Stimulated activated CD8-positive, alpha-beta memory T cell treated with anti-CD3 and anti-CD28 coated beads, Interleukin-12 subunit alpha, Interleukin-12 subunit beta, amount 100 ng/mL, for 24 hours (primary cell): ENCODE results near the gene CBLL1.

Source experiments
- DNase-seq: peaks from one replicate; pipeline ENCODE4 v3.0.0-alpha.2; 2020; ENCODE audit errors: extremely low read depth

Gene CBLL1

GRCh38 chr7:107742678-107743566, 1.0 kb upstream of the CBLL1 start:
- no peak for DNase-seq

DNA sequence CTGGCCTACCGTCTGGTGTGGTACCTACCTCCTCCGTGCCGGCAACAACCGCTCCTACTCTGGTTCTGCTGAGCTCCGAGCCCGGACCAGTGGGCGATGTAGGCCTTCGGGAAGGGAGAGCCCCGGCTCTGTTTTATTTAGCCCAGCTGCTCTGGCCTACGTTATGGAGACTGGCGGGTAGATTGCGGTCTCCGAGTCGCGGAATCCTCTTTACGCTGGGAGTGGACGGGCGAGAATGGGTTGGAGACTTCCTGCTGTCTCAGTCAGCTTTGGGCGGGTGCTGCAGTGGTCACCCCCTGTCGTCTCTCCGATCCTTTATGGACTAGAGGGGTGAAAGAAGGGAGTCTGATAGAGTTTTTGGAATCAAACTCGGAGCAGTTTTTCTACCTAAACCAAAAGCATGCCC, 406 bp downstream of the CBLL1 start:
- no peak for DNase-seq

DNA sequence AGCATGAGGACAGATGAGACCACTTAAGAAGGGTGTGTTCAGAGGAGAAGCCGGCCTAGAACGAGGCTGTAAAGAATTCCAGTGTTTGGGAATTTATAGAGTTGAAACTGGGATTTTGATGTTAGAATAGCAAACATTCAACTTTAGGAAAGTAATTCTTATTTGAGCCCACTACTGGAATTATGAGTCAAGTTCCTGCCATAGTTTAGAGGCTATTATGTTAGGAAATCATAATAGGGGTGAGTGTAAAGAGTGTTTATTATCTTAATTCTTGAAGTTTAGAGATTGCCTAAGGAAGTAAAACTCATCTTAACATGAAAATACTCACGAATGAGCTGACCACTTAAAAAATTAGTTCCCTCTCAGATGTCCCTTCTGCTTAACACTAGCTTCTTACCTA, 2.1 kb downstream of the CBLL1 start:
- no peak for DNase-seq

DNA sequence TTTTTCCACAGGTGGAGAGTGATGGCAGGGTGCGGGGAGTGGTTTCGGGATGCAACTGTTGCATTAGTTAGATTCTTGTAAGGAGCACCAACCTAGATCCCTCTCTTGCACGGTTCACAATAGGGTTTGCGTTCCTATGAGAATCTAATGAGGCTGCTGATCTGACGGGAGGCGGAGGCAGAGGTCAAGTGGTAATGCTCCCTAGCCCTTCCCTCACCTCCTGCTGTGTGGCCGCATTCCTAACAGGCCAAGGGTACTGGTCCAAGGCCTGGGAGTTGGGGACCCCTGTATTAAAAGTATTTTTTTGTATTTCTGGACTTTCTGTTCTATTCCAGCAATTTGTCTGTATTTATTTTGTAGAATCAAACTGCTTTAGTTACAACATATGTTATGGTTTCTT, 7.2 kb downstream of the CBLL1 start:
- DNase-seq = no peak

- DNase-seq = no peak
Observed at GRCh38 chr7:107754642-107755041, 10.7 kb downstream of the CBLL1 start.

GRCh38 chr7:107758667-107759066, 14.7 kb downstream of the CBLL1 start:
- no peak for DNase-seq

- no peak for DNase-seq
Observed at GRCh38 chr7:107767391-107767790, 23.4 kb downstream of the CBLL1 start.

- no peak for DNase-seq
Observed at GRCh38 chr7:107768263-107768662, 24.3 kb downstream of the CBLL1 start.

GRCh38 chr7:107773027-107773426, 29.1 kb downstream of the CBLL1 start:
- no peak for DNase-seq

DNA sequence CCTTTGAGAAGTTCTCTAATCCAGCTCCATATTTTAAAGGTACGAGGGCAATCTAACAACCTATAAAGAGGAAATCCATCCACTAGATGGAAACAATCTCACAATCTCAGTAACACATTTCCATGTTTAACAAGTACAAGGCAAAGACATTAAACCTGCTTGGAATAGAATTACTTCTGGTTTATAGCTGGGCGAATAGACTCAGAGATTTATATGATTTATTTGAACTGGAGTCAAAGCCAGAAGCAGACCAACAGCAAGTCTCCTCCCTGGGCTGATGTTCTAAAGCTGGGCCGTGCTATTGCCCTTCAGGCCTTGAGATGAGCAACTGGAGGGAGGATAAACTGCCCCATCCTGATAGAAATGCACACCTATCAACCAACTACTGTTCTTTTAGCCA, 33.8 kb downstream of the CBLL1 start:
- DNase-seq = no peak

GRCh38 chr7:107778283-107778682, 34.3 kb downstream of the CBLL1 start:
- DNase-seq = no peak

DNA sequence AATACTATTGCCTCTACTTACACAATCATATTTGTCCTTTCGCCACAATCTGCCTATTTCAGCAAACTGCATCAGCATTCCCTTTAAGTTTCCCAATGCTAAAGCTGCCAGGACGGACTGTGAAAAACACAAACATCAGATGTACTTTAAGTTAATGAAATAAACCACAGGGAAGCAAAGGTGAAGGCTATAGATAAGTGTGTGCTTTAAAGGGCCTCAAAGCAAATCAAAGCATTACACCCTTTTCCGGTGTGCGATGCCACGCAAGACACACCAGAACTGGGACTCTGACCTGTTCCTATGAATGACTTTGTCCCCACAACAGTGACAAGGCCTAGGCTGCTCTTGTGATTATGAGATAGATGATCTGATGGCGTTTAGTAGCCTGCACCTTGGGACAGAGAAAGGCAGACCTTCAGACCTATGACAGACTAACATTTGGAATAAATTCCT, 35.7 kb downstream of the CBLL1 start:
- no peak for DNase-seq

GRCh38 chr7:107782374-107782773, 38.4 kb downstream of the CBLL1 start:
- DNase-seq = no peak

- no peak for DNase-seq
Observed at GRCh38 chr7:107783648-107784047, 39.7 kb downstream of the CBLL1 start.

DNA sequence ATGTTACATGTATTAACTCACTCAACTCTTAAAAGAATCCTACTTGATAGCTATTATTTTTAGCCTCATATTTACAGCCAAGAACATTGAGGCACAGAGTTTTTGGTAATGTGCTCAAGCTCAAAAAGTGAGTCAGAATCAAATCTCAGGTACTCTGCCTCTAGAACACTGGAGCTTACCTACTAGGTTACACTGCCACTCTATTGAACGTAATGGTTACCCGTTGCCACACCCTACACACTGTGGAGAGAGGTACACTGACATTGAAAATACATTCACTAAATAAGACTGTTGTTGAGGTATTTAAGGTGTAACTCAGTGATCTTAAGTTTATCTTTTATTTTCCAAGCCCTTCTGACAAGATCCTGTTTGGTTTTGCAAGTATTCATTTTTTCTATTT, 41.2 kb downstream of the CBLL1 start:
- DNase-seq = no peak

DNA sequence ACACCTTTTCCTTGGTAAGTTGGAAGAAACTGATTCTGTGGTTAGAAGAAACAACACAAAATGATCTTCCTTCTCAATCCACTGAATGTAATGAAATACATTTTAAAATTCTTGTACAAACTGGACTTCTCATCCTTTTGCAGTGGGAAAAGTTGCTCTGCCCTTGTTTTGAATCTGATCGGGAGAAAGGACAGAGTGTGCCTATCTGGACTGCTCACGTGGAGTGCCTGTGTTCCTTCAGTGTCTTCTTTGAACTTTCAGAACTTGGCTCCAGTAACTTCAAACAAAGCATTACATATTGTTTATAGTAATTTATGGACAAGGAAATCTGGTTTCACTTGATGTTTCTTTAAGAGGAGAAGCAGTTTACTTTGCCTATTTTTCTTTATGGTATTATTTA, 42.0 kb downstream of the CBLL1 start:
- no peak for DNase-seq

GRCh38 chr7:107788216-107788615, 44.3 kb downstream of the CBLL1 start:
- no peak for DNase-seq

DNA sequence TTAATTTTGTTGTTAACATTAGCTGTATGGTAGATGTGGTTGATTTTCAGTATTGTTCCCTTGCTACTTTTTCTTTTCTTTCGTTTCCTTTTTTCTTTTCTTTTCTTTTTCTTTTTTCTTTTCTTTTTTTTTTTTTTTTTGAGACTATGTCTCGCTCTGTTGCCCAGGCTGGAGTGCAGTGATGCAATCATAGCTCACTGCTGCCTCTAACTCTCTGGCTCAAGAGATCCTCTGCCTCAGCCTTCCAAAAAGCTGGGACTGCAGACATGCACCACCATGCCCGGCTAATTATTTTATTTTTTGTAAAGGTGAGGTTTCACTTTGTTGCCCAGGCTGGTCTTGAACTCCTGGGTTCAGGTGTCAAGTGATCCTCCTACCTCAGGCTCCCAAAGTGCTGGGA, 44.7 kb downstream of the CBLL1 start:
- DNase-seq = no peak

DNA sequence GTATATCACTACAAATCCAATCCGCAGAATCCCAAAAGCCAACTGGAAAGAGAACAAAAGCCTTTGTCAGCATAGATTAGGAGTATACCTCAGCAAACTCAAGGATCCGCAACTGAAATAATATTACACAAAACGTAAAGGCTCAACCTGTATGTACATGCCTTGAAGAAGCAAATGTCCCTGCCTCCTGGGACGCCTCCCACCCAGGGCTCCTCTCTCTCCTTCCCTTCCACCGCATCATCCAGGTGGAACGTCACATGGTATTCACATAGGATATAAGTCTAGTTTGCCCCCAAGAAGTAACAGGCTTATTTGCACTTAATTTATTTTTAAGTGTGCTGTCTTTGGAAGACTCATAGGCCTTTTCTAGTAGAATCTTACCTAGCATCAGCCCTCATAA, 45.7 kb downstream of the CBLL1 start:
- DNase-seq = no peak

DNA sequence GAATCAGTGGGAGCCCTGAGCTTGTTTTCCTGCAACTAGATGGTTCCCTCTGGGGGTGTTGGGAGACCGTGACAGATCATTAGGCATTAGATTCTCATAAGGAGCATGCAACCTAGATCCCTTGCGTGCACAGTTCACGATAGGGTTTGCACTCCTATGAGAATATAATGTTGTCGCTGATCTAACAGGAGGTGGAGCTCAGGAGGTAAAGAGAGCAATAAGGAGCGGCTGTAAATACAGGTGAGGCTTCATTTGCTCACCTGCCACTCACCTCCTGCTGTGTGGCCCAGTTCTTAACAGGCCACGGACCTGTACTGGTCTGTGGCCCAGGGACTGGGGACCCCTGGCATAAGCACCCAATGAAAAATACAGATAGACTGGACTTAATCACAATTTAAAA, 48.4 kb downstream of the CBLL1 start:
- no peak for DNase-seq

GRCh38 chr7:107799647-107800264, 55.8 kb downstream of the CBLL1 start:
- no peak for DNase-seq

GRCh38 chr7:107803009-107803610, 59.2 kb downstream of the CBLL1 start, which contains the start of gene SLC26A3:
Gene SLC26A3 (minus strand): TSS chr7:107803223. CDS start chr7:107794509, 8,714 bp downstream.
- DNase-seq = no peak

- DNase-seq = no peak
Observed at GRCh38 chr7:107809179-107809578, 65.2 kb downstream of the CBLL1 start.
